Measurements from ENCODE around the gene ADGRG1. TPM values are rescaled to one million over a fixed set of nuclear protein-coding genes. Genes with fewer than 3 reads are reported as not detected.

ADGRG1 gene
- total RNA-seq, 4 donors from 2014 or later: 40.0 to 55.3 (median 45.7) TPM

DNA sequence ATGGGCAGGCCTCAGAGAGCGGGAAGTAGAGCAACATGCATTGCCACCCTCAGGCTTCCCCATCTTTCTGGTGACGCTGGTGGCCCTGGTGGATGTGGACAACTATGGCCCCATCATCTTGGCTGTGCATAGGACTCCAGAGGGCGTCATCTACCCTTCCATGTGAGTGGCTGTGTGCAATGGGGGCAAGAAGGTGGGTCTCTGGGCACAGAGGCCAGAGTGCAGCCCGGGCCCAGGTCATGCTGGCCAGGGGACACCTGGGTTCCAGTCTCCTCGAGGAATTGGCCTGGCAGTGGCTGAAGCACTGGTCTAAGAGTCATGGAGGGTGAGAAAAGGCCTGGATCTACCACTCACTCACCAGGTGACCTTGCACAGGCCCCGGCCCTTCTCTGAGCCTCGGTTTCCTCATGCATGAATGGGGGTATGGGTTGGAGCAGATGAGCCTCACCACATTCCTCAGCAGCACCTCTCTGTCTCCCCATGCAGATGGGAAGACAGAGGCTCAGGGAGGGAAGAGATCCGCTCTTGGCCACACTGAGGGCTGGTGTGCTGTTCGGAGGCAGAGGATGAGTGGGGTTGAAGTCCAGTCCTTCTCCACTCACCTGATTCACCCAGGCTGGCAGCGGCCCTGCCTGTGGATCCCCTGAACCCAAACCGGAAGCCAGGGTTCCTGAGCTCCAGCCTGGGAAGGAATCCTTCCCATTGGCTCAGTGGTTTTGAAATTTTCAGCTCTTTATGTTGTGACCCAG lies 32.5 kb downstream of the ADGRG1 start:
- 80 to 88% methylated on average over 2 to 11 of the region's 11 CpGs for WGBS, 2 donors (ENCODE audit: low coverage in 1 of 2)
- no peaks in the 10 kb centered on the region for H3K36me3 ChIP-seq
- no peak overlapping the region for H3K27ac ChIP-seq
- H3K4me3 ChIP-seq: no peak overlapping the region
- H3K9me3 ChIP-seq: no peaks in the 10 kb centered on the region
- no peaks in the 10 kb centered on the region for H3K4me1 ChIP-seq
- H3K27me3 ChIP-seq: no peaks in the 10 kb centered on the region
- in situ Hi-C loops (cut with MboI; ENCODE audit: low pct_ligation_motif_present in 1 of 4, low pct_unique_long_range_greater_than_20kb in 1 of 4, low sequenced_read_pairs in 3 of 4): no loop called here
- intact Hi-C loops (cut with DNase I; ENCODE audit: low total_unique reads): no loop called here
- no peak for DNase-seq
- TF ChIP-seq POLR2AphosphoS5 (IDR thresholded peaks at IDR 0.05) (no peak), EP300 (IDR thresholded peaks at IDR 0.05; ENCODE audit: low read depth) (no peak), POLR2A (IDR thresholded peaks at IDR 0.05) (no peak)
- TF ChIP-seq, protein P1, sequence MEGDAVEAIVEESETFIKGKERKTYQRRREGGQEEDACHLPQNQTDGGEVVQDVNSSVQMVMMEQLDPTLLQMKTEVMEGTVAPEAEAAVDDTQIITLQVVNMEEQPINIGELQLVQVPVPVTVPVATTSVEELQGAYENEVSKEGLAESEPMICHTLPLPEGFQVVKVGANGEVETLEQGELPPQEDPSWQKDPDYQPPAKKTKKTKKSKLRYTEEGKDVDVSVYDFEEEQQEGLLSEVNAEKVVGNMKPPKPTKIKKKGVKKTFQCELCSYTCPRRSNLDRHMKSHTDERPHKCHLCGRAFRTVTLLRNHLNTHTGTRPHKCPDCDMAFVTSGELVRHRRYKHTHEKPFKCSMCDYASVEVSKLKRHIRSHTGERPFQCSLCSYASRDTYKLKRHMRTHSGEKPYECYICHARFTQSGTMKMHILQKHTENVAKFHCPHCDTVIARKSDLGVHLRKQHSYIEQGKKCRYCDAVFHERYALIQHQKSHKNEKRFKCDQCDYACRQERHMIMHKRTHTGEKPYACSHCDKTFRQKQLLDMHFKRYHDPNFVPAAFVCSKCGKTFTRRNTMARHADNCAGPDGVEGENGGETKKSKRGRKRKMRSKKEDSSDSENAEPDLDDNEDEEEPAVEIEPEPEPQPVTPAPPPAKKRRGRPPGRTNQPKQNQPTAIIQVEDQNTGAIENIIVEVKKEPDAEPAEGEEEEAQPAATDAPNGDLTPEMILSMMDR (IDR thresholded peaks at IDR 0.05): no peak

DNA sequence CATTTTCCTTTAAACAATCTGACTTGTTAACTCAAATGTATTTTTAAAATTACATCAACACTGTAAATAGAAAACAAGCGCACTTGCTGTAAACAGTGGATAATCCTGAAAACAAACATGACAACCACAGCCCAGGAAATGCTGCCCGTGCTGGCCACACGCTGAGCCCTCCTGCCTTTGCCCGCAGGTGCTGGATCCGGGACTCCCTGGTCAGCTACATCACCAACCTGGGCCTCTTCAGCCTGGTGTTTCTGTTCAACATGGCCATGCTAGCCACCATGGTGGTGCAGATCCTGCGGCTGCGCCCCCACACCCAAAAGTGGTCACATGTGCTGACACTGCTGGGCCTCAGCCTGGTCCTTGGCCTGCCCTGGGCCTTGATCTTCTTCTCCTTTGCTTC lies 33.1 kb downstream of the ADGRG1 start:
- Histone ChIP-seq H3K9me3 (no peaks in the 10 kb centered on the region), H3K27me3 (no peaks in the 10 kb centered on the region), H3K36me3 (no peaks in the 10 kb centered on the region), H3K27ac (no peak overlapping the region), H3K4me3 (no peak overlapping the region), H3K4me1 (no peaks in the 10 kb centered on the region)
- 55 to 91% methylated on average over 1 to 7 of the region's 7 CpGs for WGBS, 2 donors (ENCODE audit: low coverage in 1 of 2)
- intact Hi-C loops (cut with DNase I; ENCODE audit: low total_unique reads): no loop called here
- no peak for DNase-seq
- in situ Hi-C loops (cut with MboI; ENCODE audit: low pct_ligation_motif_present in 1 of 4, low pct_unique_long_range_greater_than_20kb in 1 of 4, low sequenced_read_pairs in 3 of 4): no loop called here
- no peak for TF ChIP-seq POLR2A (IDR thresholded peaks at IDR 0.05)
- no peak for TF ChIP-seq POLR2AphosphoS5 (IDR thresholded peaks at IDR 0.05)
- TF ChIP-seq, protein P1 (IDR thresholded peaks at IDR 0.05): no peak
- no peak for TF ChIP-seq EP300 (IDR thresholded peaks at IDR 0.05; ENCODE audit: low read depth)

DNA sequence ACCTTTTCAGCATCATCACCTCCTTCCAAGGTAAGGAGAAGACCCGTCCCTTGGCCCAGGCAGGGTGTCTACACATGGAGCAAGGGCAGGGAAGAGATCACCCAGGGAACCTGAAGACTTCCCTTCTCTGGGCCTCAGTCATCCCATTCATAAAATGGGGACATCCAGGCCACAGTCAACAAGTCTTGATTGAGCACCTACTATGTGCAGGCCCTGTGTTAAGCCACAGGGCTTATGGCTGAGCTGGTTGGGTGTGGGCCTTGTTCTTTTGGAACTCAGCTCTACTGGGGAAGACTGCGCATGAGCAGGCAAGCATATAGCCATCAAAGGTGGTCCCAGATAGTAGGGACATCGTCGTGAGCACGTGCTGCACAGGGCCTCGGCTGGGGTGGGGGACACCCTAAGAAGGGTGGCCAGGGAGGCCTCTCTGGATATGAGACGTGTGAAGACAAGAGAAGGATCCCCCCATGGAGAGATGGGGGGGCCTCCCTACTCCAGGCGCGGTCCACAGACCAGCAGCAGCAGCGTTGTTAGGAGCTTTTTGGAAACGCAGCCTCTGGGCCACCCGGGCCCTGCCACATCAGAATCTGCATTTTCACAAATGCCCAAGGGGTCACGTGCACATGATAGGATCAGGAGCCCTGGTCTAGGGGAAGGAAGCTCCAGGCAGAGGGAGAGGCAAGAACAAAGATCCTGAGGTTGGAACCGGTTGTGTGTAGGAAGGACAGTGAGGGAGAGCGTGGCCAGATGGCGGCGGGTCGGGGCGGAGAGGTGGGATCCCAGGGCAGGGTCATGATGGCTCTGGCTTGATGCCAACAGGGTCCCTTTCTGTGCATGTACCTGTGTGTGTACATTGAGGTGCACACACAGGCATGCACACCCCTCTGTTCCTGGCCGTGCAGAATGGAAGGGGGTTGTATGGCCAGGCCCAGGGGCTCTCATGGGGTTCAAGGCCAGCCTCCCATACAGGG lies 33.8 kb downstream of the ADGRG1 start:
- Histone ChIP-seq H3K4me3 (no peak overlapping the region), H3K27me3 (no peaks in the 10 kb centered on the region), H3K36me3 (no peaks in the 10 kb centered on the region), H3K9me3 (no peaks in the 10 kb centered on the region), H3K27ac (no peak overlapping the region), H3K4me1 (no peaks in the 10 kb centered on the region)
- DNase-seq: no peak
- WGBS, 2 donors (ENCODE audit: low coverage in 1 of 2): 73 to 89% methylated on average over 3 to 20 of the region's 20 CpGs
- intact Hi-C loops (cut with DNase I; ENCODE audit: low total_unique reads) (no loop called here), in situ Hi-C loops (cut with MboI; ENCODE audit: low pct_ligation_motif_present in 1 of 4, low pct_unique_long_range_greater_than_20kb in 1 of 4, low sequenced_read_pairs in 3 of 4) (no loop called here)
- TF ChIP-seq POLR2A (IDR thresholded peaks at IDR 0.05) (no peak), POLR2AphosphoS5 (IDR thresholded peaks at IDR 0.05) (no peak), EP300 (IDR thresholded peaks at IDR 0.05; ENCODE audit: low read depth) (no peak)
- TF ChIP-seq, protein P1 (IDR thresholded peaks at IDR 0.05): no peak

DNA sequence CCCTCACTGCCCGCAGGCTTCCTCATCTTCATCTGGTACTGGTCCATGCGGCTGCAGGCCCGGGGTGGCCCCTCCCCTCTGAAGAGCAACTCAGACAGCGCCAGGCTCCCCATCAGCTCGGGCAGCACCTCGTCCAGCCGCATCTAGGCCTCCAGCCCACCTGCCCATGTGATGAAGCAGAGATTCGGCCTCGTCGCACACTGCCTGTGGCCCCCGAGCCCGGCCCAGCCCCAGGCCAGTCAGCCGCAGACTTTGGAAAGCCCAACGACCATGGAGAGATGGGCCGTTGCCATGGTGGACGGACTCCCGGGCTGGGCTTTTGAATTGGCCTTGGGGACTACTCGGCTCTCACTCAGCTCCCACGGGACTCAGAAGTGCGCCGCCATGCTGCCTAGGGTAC lies 35.0 kb downstream of the ADGRG1 start:
- H3K36me3 ChIP-seq: no peaks in the 10 kb centered on the region
- no peak overlapping the region for H3K27ac ChIP-seq

More for the DNA sequence above, 35.0 kb downstream of the ADGRG1 start:
- in situ Hi-C loops (cut with MboI; ENCODE audit: low pct_ligation_motif_present in 1 of 4, low pct_unique_long_range_greater_than_20kb in 1 of 4, low sequenced_read_pairs in 3 of 4) (no loop called here), intact Hi-C loops (cut with DNase I; ENCODE audit: low total_unique reads) (no loop called here)
- WGBS, 2 donors (ENCODE audit: low coverage in 1 of 2): 92% methylated on average over 20 of the region's 21 CpGs; no CpG with 5 or more reads in 1 of the 2 donors
- TF ChIP-seq, protein P1 (IDR thresholded peaks at IDR 0.05): no peak
- TF ChIP-seq EP300 (IDR thresholded peaks at IDR 0.05; ENCODE audit: low read depth): no peak
- no peak for TF ChIP-seq POLR2A (IDR thresholded peaks at IDR 0.05)
- no peak for TF ChIP-seq POLR2AphosphoS5 (IDR thresholded peaks at IDR 0.05)
- no peak for DNase-seq
- no peaks in the 10 kb centered on the region for H3K27me3 ChIP-seq
- H3K9me3 ChIP-seq: no peaks in the 10 kb centered on the region
- H3K4me1 ChIP-seq: no peaks in the 10 kb centered on the region
- no peak overlapping the region for H3K4me3 ChIP-seq

All from transverse colon (tissue), 4 donors.